NT2/D1 (cell line): ENCODE data around the gene PIN1.
"Not testable (repeated sequence)": the region's sequence is repeated elsewhere in the genome, so short reads cannot be mapped to it uniquely, and the experiment has no call there.

Experiments used
- SUZ12 ChIP-seq: IDR thresholded peaks from 2 replicates; pipeline ENCODE4 v1.6.1; 2011; ENCODE audit not compliant: insufficient read length, insufficient read depth; ENCODE audit errors: extremely low read depth
- YY1 ChIP-seq: IDR thresholded peaks from 2 replicates; pipeline ENCODE4 v1.6.1; 2011; ENCODE audit not compliant: insufficient read length, insufficient read depth
- ZNF274 ChIP-seq: IDR thresholded peaks from 2 replicates; pipeline ENCODE4 v1.6.1; 2011; ENCODE audit warnings: mild to moderate bottlenecking, low read depth, low read length

GRCh38 chr19:9789579-9789978 lies 45.5 kb upstream of the PIN1 start:
- TF ChIP-seq YY1, SUZ12, ZNF274: not testable (repeated sequence)
